Natural killer cell treated with Interleukin-12 subunit alpha and Interleukin-12 subunit beta and Interleukin-15 and Interleukin-18, amount 100 ng/mL, for 72 hours (primary cell): ENCODE results near the gene GPSM1. TPM values are rescaled to one million over a fixed set of nuclear protein-coding genes. Genes with fewer than 3 reads are reported as not detected.
A peak's percentile ranks its signal among the peaks of the same experiment; 100 is the strongest.

Source experiments
- ATAC-seq, 2 donors: fragments of 150-1000 bp; cut with Tn5 transposase in 1 of 2; sonication (Bioruptor Pico), chemical (Tn5 transposase) in 1 of 2; 2 replicates each; pipeline ENCODE4 v1.10.0; 2021
- DNase-seq: peaks from one replicate; pipeline ENCODE4 v3.0.0; 2022; ENCODE audit warnings: low spot score
- H3K27ac Mint-ChIP-seq, 2 donors: 1 replicate in 1 of 2; 2 replicates in 1 of 2; pipeline ENCODE4 v1.8.0; 2022; ENCODE audit warnings: mixed read lengths in 2 of 2, mild to moderate bottlenecking in 1 of 2, moderate library complexity in 1 of 2
- H3K27me3 Mint-ChIP-seq, 2 donors: 1 replicate in 1 of 2; 2 replicates in 1 of 2; pipeline ENCODE4 v1.8.0; 2022; ENCODE audit warnings: mixed read lengths in 2 of 2
- H3K36me3 Mint-ChIP-seq: one replicate; pipeline ENCODE4 v1.8.0; 2022; ENCODE audit warnings: mixed read lengths
- H3K4me1 Mint-ChIP-seq, 2 donors: 1 replicate in 1 of 2; 2 replicates in 1 of 2; pipeline ENCODE4 v1.8.0; 2022; ENCODE audit warnings: low read depth in 2 of 2, mixed read lengths in 2 of 2, mild to moderate bottlenecking in 1 of 2
- H3K4me3 Mint-ChIP-seq: one replicate; pipeline ENCODE4 v1.8.0; 2022; ENCODE audit warnings: mixed read lengths
- H3K9me3 Mint-ChIP-seq: 2 replicates; pipeline ENCODE4 v1.8.0; 2022; ENCODE audit warnings: mixed read lengths
- total RNA-seq, 2 donors: library from RNA; stranded (reverse); gene quantifications; one replicate each; pipeline ENCODE4 v1.2.3, GENCODE V29; 2022

Gene GPSM1
- total RNA-seq, 2 donors from 2014 or later: 1.7 to 2.3 TPM

- Mint-ChIP-seq H3K27me3 (no peaks in the 10 kb centered on the region), H3K9me3 (no peaks in the 10 kb centered on the region), H3K36me3 (no peaks in the 10 kb centered on the region), H3K4me1 (no peaks in the 10 kb centered on the region), H3K4me3 (no peak overlapping the region), H3K27ac (no peak overlapping the region)
- DNase-seq (no peak), ATAC-seq (no peak)
These were observed 4.0 kb upstream of the GPSM1 start for GRCh38 chr9:136323371-136323789.

- Mint-ChIP-seq H3K4me1 (peaks cover 0 to 3% of the 10 kb centered on the region in 2 donors), H3K36me3 (no peaks in the 10 kb centered on the region), H3K27me3 (peaks cover 0 to 2% of the 10 kb centered on the region in 2 donors), H3K9me3 (no peaks in the 10 kb centered on the region), H3K4me3 (no peak overlapping the region), H3K27ac (no peak overlapping the region)
- DNase-seq (no peak), ATAC-seq (no peak)
These were observed 2.6 kb upstream of the GPSM1 start for GRCh38 chr9:136324501-136325300.

- Mint-ChIP-seq H3K9me3 (no peaks in the 10 kb centered on the region), H3K4me3 (no peak overlapping the region), H3K27me3 (peaks cover 0 to 2% of the 10 kb centered on the region in 2 donors), H3K27ac (no peak overlapping the region), H3K4me1 (peaks cover 0 to 3% of the 10 kb centered on the region in 2 donors), H3K36me3 (no peaks in the 10 kb centered on the region)
- ATAC-seq (no peak), DNase-seq (no peak)
These were observed 2.0 kb upstream of the GPSM1 start for GRCh38 chr9:136325358-136325757.

GRCh38 chr9:136326061-136326760 lies 1.1 kb upstream of the GPSM1 start:
- DNase-seq (no peak), ATAC-seq (no peak)
- H3K4me3 Mint-ChIP-seq: no peak overlapping the region
- no peaks in the 10 kb centered on the region for H3K9me3 Mint-ChIP-seq
- H3K36me3 Mint-ChIP-seq: no peaks in the 10 kb centered on the region
- peaks cover 0 to 3% of the 10 kb centered on the region in 2 donors for H3K4me1 Mint-ChIP-seq
- H3K27ac Mint-ChIP-seq: no peak overlapping the region
- H3K27me3 Mint-ChIP-seq: peaks cover 0 to 2% of the 10 kb centered on the region in 2 donors

GRCh38 chr9:136326761-136327303 lies 507 bp upstream of the GPSM1 start:
- Mint-ChIP-seq H3K9me3 (no peaks in the 10 kb centered on the region), H3K27me3 (peaks cover 0 to 2% of the 10 kb centered on the region in 2 donors), H3K36me3 (no peaks in the 10 kb centered on the region), H3K4me1 (peaks cover 0 to 3% of the 10 kb centered on the region in 2 donors), H3K27ac (no peak overlapping the region), H3K4me3 (peak overlapping the region; percentile 63)
- no peak for ATAC-seq
- no peak for DNase-seq

GRCh38 chr9:136328011-136328621 lies 777 bp downstream of the GPSM1 start:
- H3K4me3 Mint-ChIP-seq: no peak overlapping the region
- DNase-seq: no peak
- H3K27ac Mint-ChIP-seq: no peak overlapping the region
- peaks cover 0 to 3% of the 10 kb centered on the region in 2 donors for H3K4me1 Mint-ChIP-seq
- H3K27me3 Mint-ChIP-seq: peaks cover 0 to 2% of the 10 kb centered on the region in 2 donors
- no peaks in the 10 kb centered on the region for H3K9me3 Mint-ChIP-seq
- no peak for ATAC-seq
- H3K36me3 Mint-ChIP-seq: no peaks in the 10 kb centered on the region

GRCh38 chr9:136328622-136329041 lies 1.3 kb downstream of the GPSM1 start:
- H3K36me3 Mint-ChIP-seq: no peaks in the 10 kb centered on the region
- DNase-seq (no peak), ATAC-seq (no peak)
- H3K27me3 Mint-ChIP-seq: peaks cover 0 to 2% of the 10 kb centered on the region in 2 donors
- H3K4me1 Mint-ChIP-seq: peaks cover 0 to 3% of the 10 kb centered on the region in 2 donors
- no peak overlapping the region for H3K4me3 Mint-ChIP-seq
- H3K9me3 Mint-ChIP-seq: no peaks in the 10 kb centered on the region
- H3K27ac Mint-ChIP-seq: no peak overlapping the region

- peaks cover 0 to 3% of the 10 kb centered on the region in 2 donors for H3K4me1 Mint-ChIP-seq
- H3K27me3 Mint-ChIP-seq: peaks cover 0 to 2% of the 10 kb centered on the region in 2 donors
- no peaks in the 10 kb centered on the region for H3K36me3 Mint-ChIP-seq
- no peak overlapping the region for H3K27ac Mint-ChIP-seq
- DNase-seq (no peak), ATAC-seq (no peak)
- no peaks in the 10 kb centered on the region for H3K9me3 Mint-ChIP-seq
- H3K4me3 Mint-ChIP-seq: no peak overlapping the region
These were observed 1.9 kb downstream of the GPSM1 start for GRCh38 chr9:136329211-136329627.

GRCh38 chr9:136329636-136330405 lies 2.5 kb downstream of the GPSM1 start:
- peaks cover 0 to 2% of the 10 kb centered on the region in 2 donors for H3K27me3 Mint-ChIP-seq
- H3K27ac Mint-ChIP-seq: no peak overlapping the region
- no peaks in the 10 kb centered on the region for H3K9me3 Mint-ChIP-seq
- no peak for ATAC-seq
- H3K4me3 Mint-ChIP-seq: no peak overlapping the region
- no peaks in the 10 kb centered on the region for H3K36me3 Mint-ChIP-seq
- no peak for DNase-seq
- peaks cover 0 to 3% of the 10 kb centered on the region in 2 donors for H3K4me1 Mint-ChIP-seq

- ATAC-seq: no peak
- DNase-seq: no peak
- Mint-ChIP-seq H3K4me3 (no peak overlapping the region), H3K9me3 (no peaks in the 10 kb centered on the region), H3K36me3 (no peaks in the 10 kb centered on the region), H3K27me3 (peaks cover 0 to 2% of the 10 kb centered on the region in 2 donors), H3K4me1 (peaks cover 0 to 3% of the 10 kb centered on the region in 2 donors), H3K27ac (no peak overlapping the region)
These were observed 3.2 kb downstream of the GPSM1 start for GRCh38 chr9:136330406-136330990.

- H3K36me3 Mint-ChIP-seq: no peaks in the 10 kb centered on the region
- peaks cover 0 to 3% of the 10 kb centered on the region in 2 donors for H3K4me1 Mint-ChIP-seq
- H3K27me3 Mint-ChIP-seq: peaks cover 0 to 2% of the 10 kb centered on the region in 2 donors
- H3K27ac Mint-ChIP-seq: no peak overlapping the region
- ATAC-seq (no peak), DNase-seq (no peak)
- H3K9me3 Mint-ChIP-seq: no peaks in the 10 kb centered on the region
- H3K4me3 Mint-ChIP-seq: no peak overlapping the region
These were observed 3.7 kb downstream of the GPSM1 start for GRCh38 chr9:136331030-136331429.

GRCh38 chr9:136331556-136332481 lies 4.5 kb downstream of the GPSM1 start:
- no peak overlapping the region for H3K27ac Mint-ChIP-seq
- H3K36me3 Mint-ChIP-seq: no peaks in the 10 kb centered on the region
- no peaks in the 10 kb centered on the region for H3K9me3 Mint-ChIP-seq
- peaks cover 0 to 2% of the 10 kb centered on the region in 2 donors for H3K27me3 Mint-ChIP-seq
- no peak for ATAC-seq
- peaks cover 0 to 3% of the 10 kb centered on the region in 2 donors for H3K4me1 Mint-ChIP-seq
- DNase-seq: no peak
- H3K4me3 Mint-ChIP-seq: no peak overlapping the region
